Hematopoietic multipotent progenitor cell treated with erythropoietin and hydrocortisone succinate and interleukin-3 and kit ligand, for 17 days (in vitro differentiated cells): Measurements from ENCODE around the gene RPL12.
"Not testable (repeated sequence)": the region's sequence is repeated elsewhere in the genome, so short reads cannot be mapped to it uniquely, and the experiment has no call there.

Source experiments
- DNase-seq: peaks from one replicate; pipeline ENCODE4 v3.0.0-alpha.2; 2015; ENCODE audit warnings: low spot score

The RPL12 gene

DNA sequence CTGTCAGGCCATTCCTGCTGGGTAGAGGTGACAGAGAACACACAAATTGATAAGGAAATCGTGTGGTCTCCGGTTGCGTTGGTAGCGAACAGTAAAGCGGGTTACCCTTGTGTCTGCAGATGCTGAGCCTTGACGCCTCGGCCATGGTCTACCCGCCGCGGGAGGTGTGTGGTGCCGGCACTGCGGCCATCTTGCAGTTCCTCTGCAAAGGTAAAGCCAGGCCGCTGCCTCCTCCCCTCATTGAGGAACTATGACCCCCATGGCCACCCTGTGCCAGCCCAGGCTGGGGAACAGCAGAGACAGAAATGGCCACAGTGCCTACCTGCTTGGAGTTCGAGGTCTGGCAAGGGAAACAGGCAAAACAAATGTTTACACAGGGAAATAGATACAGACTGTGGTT is 16.4 kb upstream of the RPL12 start:
- DNase-seq = no peak

DNA sequence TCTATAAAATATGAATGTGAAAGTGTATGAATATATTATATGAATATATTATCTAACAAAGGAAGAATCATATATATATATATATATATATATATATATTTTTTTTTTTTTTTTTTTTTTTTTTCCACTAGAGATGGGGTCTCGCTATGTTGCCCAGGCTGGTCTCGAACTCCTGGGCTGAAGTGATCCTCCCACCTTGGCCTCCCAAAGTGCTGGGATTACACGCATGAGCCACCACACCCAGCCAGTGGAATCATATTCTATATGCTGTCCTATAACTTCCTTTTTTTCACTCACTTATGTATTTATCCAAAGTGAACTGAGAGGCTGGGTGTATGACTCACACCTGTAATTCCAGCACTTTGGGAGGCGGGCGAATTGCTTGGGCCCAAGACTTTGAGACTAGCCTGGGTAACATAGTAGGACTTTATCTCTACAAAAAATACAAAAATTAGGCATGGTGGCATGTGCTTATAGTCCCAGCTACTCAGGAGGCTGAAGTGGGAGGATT is 15.3 kb upstream of the RPL12 start:
- not testable (repeated sequence) for DNase-seq

DNA sequence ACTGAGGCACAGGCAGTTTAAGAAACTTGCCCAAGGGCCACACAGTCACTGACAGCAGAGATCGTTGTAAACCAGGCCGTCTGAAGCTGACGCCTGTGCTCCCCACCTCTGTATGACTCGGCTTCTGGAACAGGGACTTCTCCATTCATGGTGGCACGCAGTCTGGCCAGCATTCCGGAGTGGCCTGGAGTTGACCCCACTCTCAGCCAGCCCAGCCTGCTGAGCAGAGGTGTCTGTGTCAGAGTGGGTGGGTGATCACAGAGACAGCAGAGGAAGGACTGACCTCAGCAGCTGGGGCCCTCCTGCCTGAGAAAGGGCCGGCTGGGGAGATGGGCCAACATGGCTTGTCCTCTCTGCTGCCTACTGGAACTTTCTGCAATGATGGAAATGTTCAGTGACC is 12.7 kb upstream of the RPL12 start:
- DNase-seq = no peak

DNA sequence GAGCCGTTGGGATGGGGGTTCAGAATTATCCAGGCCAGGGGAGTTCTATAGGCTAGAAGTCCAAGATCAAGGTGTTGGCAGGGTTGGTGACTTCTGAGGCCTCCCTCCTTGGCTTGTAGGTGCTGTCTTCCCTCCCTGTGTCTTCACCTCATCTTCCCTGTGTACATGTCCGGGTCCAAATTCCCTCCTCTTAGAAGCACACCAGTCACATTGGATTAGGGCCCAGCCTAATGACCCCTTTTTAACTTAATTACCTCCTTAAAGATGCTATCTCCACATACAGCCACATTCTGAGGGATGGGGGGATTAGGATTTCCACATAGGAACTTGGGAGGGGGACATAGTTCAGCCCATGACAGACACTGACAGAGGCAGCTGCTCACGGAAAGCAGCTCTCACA is 12.2 kb upstream of the RPL12 start:
- no peak for DNase-seq

DNA sequence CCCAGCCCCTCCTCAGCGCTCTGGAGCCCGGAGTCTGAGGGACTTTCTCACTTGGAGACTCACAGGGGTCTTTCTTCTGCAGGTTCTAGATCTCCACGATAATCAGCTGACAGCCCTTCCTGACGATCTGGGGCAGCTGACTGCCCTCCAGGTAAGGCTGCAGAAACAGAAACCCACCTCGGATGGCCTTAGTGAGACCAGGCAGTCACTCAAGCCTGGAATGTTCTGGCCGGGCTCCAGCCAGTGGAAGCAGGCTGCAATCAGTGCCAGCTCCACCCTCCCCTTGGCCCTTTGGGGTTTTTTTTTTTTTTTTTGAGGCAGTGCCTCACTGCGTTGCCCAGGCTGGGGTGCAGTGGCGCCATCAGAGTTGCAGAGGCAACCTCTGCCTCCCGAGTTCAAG is 7.7 kb upstream of the RPL12 start:
- DNase-seq = no peak

DNA sequence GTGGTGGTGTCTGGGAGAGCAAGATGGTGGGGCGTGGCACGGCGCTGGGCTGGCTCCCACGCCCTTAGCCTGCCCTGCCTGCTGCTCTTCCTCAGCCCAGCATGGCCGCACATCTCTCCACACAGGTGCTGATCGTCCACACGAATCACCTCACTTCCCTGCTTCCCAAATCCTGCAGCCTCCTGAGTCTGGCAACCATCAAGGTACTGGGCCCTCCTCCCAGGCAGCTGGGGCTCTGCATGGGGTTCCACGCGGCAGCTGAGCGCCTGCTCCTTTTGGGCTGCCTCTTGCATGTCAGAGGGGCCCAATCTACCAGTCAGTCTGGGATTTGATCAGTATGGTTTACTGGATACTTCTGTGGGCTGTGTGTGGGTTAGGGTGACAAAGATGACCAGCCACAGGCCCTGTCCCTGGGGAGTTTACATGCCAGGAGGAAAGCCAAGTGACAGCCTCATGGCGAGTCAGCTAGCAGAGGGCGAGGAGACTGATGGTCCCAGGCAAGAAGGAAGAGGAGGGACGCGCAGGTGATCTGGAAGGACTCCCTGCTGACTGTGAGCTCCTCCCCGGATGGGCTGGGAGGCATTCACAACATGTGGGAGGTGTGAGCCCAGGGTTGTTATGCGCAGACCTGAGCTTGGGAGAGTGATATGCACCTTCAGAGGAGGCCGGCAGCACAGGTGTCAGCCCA is 6.1 kb upstream of the RPL12 start:
- DNase-seq = no peak

DNA sequence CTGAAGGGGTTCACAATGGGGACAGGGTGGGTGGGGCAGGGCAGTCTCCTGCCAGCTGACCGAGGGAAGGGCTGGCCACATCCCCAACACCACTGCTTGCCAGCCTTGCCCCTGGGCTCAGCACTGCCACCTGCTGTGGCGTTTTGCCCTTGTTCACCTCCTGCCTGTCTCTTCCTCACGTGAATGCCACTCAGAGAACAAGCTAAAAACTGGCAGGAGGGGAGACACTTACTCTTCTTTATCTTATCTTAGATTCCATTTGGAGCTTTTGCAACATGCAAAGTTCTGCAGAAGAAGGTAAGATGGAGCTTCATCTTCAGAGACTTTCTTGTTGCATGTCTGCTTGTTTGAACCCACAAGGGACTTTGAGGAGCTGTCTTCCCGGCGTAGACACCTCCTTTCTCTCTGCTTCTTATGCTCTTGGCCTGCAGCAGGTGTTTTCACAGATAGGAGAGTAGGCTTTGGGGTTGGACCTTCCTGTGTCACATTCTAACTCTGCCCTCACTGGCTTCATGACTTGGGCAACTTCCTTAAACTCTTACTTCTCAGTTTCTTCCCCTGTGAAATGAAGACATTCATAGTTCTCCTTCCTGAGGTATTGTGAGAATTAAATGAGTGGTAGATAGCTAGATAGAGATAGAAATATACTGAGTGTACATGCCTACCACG is 4.3 kb upstream of the RPL12 start:
- DNase-seq = peak; percentile 74

DNA sequence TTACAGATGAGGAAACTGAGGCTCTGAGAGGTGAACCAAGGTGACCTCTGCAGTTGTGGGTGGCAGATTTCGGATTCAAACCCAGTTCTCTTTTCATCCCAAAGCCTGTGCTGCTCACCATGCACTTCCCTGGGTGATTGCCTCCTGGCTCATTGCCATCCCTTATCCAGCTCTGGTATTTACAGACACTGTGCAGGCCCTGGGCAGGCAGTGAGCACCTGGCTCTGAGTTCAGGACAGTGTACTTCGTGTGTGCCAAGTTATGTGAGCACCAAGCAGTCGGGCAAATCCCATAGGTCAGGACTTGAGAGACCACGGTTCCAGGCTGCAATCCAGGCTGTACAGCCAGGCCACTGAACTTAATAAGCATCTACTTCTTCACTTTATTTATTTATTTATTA is 1.5 kb upstream of the RPL12 start:
- DNase-seq = peak; percentile 68

DNA sequence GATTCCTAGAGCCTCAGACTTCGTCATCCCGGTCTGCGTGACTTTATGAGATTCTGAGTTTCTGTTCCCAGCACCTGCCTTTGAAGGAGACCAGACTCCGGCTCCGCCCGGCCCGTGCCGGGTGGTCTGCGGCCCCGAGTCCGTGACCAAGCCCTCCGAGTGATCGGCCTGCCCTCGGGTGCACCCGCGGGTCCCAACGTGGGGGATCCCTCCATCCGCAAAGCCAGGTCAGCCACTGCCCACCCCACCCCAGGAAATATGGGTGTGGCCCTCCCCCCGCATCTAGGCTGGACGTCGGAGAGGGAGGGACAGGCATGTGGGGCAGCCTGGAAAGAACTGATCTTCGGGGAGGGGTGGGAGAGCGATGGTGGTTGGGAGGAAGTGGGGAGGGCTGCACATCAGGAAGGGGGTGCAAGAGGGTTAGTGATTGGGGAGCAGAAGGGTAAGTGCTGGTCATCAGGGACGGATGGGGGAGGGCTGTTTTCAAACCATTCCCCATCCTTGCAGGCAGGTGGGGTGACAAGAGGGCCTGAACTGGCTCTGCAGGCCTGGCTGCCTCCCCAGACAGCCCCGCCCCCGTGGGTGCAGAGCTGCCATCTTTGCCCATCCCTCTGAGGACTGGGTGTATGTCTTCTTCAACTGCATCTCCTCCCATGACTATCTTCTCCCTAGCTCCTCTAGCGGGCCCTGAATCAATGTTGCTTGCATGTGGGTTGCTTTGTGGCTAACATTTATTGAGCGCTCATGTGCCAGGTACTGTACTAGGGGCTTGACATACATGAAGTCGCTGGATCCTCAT is 851 bp upstream of the RPL12 start:
- peak; percentile 77 for DNase-seq

DNA sequence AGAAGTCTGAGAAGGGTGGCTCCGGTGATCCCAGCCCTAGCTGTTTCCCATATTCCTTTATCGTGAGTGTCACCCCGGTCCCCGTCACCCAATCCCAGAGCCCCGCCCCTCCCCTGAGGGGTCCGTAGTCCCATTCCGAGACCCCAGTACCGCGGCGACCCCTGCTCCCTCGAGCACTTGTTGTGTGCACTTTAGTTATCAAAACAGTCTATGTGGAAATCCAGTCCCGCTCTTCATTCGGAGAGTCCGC is 327 bp upstream of the RPL12 start:
- DNase-seq = no peak

DNA sequence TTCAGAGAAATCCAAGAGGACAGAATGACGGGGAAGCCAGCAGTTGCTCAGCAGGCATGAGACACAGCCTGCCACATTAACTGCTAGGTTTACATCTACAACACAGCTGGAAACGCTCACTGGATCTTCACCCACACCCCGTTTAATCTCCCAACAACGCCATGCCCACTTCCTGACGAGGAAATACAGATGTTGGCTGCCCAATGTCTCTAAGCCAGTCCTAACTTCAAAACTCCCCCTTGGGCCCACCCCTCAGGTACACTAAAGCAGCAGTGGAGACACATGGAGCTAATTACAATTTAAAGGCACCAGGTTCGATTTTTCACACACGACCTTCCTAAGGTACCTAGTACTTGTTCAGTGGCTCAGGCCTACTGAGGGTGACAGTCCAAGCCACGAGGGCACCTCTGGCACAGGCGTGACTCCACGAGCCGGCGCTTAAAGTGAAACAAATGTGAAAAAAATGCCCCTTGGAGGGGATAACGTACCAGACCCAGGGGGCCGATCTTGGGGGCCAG is 904 bp downstream of the RPL12 start:
- DNase-seq = no peak

DNA sequence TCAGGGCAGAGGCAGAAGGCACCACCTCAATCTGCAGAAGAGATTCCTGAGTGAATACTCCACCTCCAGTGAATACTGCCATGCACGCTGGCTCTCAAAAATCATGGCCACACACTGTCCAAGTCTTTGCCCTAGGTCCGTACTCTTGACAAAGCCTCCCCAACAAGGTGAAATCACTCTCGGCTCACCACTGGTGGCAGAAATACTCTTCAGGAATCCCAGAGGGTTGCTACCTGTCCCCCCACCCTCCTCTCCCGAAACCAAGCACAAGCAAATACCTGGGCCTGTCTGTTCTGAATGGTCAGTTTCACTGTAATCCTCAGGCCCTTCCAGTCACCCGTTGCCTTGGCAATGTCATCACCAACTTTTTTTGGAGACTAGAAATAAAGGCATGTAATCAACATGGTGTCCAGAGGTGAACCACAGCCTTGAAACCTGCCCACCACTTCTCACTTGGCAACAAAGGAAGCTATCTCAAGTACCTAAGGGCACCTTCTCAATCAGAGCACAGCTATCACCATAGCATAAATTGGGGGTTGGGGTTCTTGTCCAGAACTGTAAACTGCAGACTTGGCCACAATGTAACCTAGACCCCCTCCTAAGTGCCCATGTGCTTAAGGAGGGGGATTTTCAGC is 1.8 kb downstream of the RPL12 start:
- no peak for DNase-seq

DNA sequence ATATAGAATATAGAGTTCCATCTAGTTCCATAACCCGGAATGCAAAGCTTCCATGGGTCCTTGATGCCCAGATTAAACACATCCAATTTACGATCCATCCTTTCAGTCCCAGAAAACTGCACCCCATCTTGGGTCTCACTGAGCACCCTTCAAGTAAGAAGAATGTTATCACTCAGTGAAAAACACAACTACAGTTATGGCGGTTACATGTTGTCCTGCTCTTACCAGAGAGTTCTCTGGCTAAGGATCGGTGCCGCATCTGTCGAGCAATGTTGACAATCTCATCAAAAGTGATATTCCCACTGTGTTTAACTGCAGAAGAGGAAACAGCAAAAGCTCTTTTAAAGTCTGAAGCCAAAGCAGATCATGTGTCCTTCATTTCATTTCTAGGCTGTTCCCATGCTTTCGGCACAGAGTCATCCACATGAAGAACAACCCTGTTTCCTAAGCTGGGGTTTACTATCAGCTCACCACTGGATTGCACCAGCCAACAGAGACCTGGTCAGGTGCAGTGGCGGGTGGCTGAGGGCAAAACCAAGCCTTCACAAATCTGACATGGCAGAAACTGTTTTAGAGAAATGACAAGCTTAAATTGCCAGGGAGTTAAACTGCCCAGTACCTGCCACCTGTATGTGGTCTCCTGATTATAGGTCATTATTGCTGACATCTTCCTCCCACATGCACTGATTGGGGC is 2.9 kb downstream of the RPL12 start:
- no peak for DNase-seq

DNA sequence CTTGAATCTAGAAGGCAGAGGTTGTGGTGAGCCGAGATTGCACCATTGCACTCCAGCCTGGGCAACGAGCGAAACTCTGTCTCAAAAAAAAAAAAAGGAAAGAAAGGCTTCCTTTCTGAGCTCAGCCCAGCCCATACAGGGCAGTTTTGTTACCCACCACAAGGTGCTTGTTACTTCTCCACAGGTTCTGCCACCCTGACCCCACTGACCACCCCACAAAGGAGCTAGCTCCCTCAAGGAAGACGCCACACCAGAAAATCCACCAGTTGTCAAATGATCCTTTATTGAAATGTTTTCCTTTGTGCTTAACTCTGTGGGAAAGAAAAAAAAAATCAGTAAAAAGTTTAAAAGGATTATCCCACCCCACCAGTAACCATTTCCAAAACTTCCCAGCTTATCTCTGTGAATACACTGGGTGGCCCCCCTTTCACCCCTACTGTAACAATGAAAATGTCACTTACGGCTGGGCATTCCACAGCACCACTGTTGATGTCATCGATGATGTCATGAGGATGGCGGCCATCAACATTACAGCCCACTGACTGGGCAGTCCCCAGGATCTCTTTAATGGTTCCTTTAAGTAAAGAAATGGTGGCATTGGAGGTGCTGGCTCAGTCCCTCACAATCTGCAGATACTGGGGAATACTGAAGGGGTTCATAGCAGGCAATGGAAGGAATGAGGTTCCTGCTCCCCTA is 3.6 kb downstream of the RPL12 start:
- no peak for DNase-seq

DNA sequence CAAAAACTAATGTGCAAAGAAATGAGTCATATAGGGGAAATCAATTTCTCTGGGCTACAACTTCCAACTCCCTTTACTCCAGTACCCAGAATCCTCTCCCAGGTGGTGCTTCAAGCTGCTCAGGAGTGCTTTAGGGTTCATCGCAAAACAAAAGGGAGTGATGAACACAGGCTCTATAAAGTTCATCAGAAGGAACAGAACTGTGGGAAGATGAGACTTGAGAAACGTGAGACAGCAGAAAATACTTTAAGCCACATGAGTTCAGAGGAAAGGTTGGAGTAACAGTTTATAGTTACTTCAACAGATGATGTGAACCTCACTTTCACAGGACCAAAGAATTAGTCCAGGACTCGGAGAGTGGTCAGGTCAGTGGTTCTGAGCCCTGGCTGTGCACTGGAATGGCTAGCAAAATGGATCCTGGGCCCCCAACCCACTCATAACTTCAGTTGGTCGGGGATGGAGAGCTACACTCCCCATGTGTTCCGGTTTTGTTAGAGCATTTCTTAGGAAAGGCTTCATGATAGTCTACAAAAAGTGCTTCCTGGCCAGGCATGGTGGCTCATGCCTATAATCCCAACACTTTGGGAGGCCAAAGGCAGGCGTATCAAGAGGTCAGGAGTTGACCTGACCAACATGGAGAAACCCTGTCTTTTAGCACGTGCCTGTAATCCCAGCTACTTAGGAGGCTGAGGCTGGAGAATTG is 4.3 kb downstream of the RPL12 start:
- no peak for DNase-seq

DNA sequence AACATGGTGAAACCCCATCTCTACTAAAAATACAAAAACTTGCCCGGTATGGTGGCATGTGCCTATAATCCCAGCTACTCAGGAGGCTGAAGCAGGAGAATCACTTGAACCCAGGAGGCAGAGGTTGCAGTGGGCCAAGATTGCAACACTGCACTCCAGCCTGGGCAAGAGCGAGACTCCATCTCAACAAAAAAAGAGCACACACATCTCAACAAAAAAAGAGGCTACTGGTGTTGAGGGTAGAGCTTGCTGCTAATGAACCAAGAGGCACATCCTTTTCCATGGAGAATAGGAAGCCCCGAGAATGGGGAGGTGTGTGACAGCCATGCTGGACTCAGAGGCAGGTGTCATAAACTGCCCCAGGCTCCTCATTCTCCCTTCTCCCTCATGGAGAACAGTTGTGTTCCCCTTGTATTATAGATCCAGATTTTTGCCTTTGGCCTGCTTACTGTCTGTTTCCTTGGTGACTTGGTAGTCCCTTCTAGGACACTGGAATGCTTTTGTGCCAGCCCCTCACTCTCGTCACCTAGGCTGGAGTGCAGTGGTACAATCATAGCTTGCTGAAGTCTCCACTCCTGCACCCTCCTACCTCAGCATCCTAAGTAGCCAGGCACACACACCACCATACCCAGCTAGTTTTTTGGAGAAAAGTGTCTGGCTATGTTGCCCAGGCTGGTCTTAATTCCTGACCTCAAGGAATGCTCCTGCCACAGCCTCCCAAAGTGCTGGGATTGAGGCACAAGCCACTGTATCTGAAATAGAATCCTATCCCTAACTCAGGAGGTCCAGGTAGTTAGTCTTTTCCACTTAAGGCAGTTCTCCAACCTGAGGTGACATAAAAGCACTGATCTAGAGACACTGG is 5.1 kb downstream of the RPL12 start:
- no peak for DNase-seq

DNA sequence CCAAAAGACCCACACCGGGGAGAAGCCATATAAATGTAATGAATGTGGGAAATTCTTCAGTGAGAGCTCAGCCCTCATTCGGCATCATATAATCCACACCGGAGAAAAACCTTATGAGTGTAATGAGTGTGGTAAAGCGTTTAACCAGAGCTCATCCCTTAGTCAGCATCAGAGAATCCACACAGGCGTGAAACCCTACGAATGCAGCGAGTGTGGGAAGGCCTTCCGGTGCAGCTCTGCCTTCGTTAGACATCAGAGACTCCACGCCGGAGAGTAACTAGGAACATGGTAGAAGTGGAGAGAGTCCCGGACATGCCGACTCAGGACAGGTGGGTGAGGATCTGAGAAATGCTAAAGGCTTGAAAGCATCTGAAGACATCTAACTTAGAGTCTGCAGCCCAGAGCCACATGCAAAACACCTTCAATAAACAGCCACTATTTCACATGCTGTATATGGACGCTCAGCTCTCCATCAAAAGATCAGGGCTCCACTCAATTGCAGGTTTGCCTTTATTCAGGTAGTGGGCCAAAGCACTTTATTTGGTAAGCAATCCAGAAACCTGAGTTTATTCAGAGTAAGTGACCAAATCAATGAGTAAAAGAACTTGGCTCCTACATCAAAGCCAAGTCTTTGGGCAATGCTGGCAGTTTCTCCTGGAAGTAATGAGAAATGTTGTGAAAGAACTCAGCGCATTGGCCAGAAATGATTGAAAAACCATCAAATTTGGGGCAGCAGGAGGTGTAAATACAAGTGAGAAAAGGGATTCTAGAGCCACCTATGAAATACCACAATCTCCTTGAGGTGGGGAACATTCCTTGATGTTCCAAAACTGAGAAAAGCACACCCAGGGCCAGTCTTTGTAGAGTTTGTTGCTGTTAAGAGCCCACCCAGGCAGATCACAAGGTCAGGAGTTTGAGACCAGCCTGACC is 6.0 kb downstream of the RPL12 start:
- DNase-seq = no peak

DNA sequence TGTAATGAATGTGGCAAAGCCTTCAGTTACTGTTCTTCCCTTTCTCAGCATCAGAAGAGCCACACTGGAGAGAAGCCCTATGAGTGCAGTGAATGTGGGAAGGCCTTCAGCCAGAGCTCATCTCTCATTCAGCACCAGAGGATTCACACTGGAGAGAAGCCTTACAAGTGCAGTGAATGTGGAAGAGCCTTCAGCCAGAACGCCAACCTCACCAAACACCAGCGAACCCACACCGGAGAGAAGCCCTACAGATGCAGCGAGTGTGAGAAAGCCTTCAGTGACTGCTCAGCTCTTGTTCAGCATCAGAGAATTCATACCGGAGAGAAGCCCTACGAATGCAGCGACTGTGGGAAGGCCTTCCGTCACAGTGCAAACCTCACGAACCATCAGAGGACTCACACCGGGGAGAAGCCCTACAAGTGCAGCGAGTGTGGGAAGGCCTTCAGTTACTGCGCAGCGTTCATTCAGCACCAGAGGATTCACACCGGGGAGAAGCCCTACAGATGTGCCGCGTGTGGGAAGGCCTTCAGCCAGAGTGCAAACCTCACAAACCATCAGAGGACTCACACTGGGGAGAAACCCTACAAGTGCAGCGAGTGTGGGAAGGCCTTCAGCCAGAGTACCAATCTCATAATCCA is 6.8 kb downstream of the RPL12 start:
- DNase-seq = no peak
